Testis (tissue), 3 donors: Measurements from ENCODE around the gene BEND5. TPM values are rescaled to one million over a fixed set of nuclear protein-coding genes. Genes with fewer than 3 reads are reported as not detected.

Experiments
- DNase-seq: peaks from one replicate; pipeline ENCODE4 v3.0.0-alpha.2; 2019
- H3K27ac ChIP-seq, 2 donors: fragments of 200-600 bp; sonication (generic); one replicate each; pipeline ENCODE4 v1.5.1; 2019
- H3K27me3 ChIP-seq: fragments of 200-600 bp; sonication (generic); one replicate; pipeline ENCODE4 v1.5.1; 2019
- H3K36me3 ChIP-seq: fragments of 200-600 bp; sonication (generic); one replicate; pipeline ENCODE4 v1.5.1; 2017; ENCODE audit warnings: low read depth; ENCODE audit errors: missing control alignments
- H3K4me1 ChIP-seq: fragments of 200-600 bp; sonication (generic); one replicate; pipeline ENCODE4 v1.5.1; 2019
- H3K4me3 ChIP-seq, 2 donors: fragments of 200-600 bp; sonication (generic); one replicate each; pipeline ENCODE4 v1.5.1; 2017 to 2019
- H3K9me3 ChIP-seq: fragments of 200-600 bp; sonication (generic); one replicate; pipeline ENCODE4 v1.5.1; 2017
- CTCF ChIP-seq, 3 experiments: fragments of 450-650 bp in 2 of 3; fragments of 200-600 bp in 1 of 3; sonication (generic) in 1 of 3; IDR thresholded peaks; one replicate each; pipeline ENCODE4 v1.5.1; 2016 to 2019; ENCODE audit warnings: antibody characterized with exemption in 3 of 3, mild to moderate bottlenecking in 2 of 3, moderate library complexity in 1 of 3
- POLR2A ChIP-seq: fragments of 450-650 bp; IDR thresholded peaks from one replicate; pipeline ENCODE4 v1.6.1; 2017; ENCODE audit warnings: antibody characterized with exemption, mild to moderate bottlenecking, moderate library complexity
- WGBS, 2 donors: methylation state at CpG; one replicate each; pipeline ENCODE4 v1.1.5; 2018; 5-methylcytosine and 5-hydroxymethylcytosine counted together
- intact Hi-C: fragments of 100-400 bp; cut with DNase I; formaldehyde crosslinking; loops from one replicate; pipeline ENCODE4 v1.15.1; 2023; ENCODE audit warnings: low total_unique reads
- polyA plus RNA-seq: library from polyadenylated mRNA; stranded (reverse); fragments of 350-450 nt; fragmentation: Illumina TruSeq; extraction: RNeasy Lipid Tissue Mini Kit (QIAGEN cat#74804); gene quantifications from one replicate; pipeline ENCODE4 v1.2.3, GENCODE V29; 2014; ENCODE audit warnings: low read depth, low replicate concordance; ENCODE audit not compliant: insufficient read depth
- total RNA-seq, 2 donors: library from RNA; depleted of rRNA; stranded (reverse); fragments of >200 nt; gene quantifications; one replicate each; pipeline ENCODE4 v1.2.3, GENCODE V29; 2016

BEND5 gene
- total and polyA plus RNA-seq, 3 donors from 2014 or later: 5.8 to 7.1 (median 6.4) TPM

GRCh38 chr1:48730164-48730910 is 46.4 kb downstream of the BEND5 start:
- H3K27ac ChIP-seq: no peak overlapping the region
- TF ChIP-seq POLR2A: no peak
- TF ChIP-seq CTCF (IDR thresholded peaks at IDR 0.05): no peak
- intact Hi-C loops: no loop called here
- H3K4me3 ChIP-seq: no peak overlapping the region
- no peaks in the 10 kb centered on the region for H3K4me1 ChIP-seq
- no peaks in the 10 kb centered on the region for H3K36me3 ChIP-seq
- 85% methylated on average over 10 of the region's 10 CpGs for WGBS, 2 donors
- no peaks in the 10 kb centered on the region for H3K27me3 ChIP-seq
- H3K9me3 ChIP-seq: no peaks in the 10 kb centered on the region
- no peak for DNase-seq

- H3K36me3 ChIP-seq: no peaks in the 10 kb centered on the region
- intact Hi-C loops: no loop called here
- no peak for TF ChIP-seq CTCF (IDR thresholded peaks at IDR 0.05)
- no peak for TF ChIP-seq POLR2A
- 99 to 100% methylated on average over 2 of the region's 2 CpGs for WGBS, 2 donors
- H3K27ac ChIP-seq: no peak overlapping the region
- no peak overlapping the region for H3K4me3 ChIP-seq
- no peaks in the 10 kb centered on the region for H3K9me3 ChIP-seq
- H3K27me3 ChIP-seq: no peaks in the 10 kb centered on the region
- no peak for DNase-seq
- no peaks in the 10 kb centered on the region for H3K4me1 ChIP-seq
Observed at GRCh38 chr1:48728584-48728983, 48.1 kb downstream of the BEND5 start.

- Histone ChIP-seq H3K9me3 (no peaks in the 10 kb centered on the region), H3K27ac (no peak overlapping the region), H3K36me3 (no peaks in the 10 kb centered on the region), H3K27me3 (no peaks in the 10 kb centered on the region), H3K4me1 (no peaks in the 10 kb centered on the region), H3K4me3 (no peak overlapping the region)
- WGBS, 2 donors: 89 to 90% methylated on average over 4 of the region's 4 CpGs
- DNase-seq: no peak
- intact Hi-C loops: no loop called here
- no peak for TF ChIP-seq POLR2A
Observed at GRCh38 chr1:48726557-48727215, 50.0 kb downstream of the BEND5 start.

DNA sequence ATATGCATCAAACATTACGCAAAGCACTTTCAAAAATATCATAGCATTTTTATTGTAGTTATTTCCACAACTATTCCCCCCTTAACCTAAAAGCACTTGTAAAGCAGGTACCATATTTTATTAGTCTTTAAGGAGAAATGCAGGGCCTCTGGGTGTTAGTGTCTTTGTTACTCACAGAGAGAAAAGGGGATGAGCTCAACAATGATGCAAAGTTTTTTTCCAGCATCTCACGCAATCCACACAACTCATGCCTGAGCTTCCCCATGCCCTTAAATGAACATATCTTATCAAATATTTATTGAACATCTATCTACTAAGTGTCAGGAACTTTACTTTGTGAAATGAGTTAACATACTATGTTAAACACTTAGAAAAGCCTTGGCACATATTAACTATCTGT is 50.6 kb downstream of the BEND5 start:
- Histone ChIP-seq H3K9me3 (no peaks in the 10 kb centered on the region), H3K36me3 (no peaks in the 10 kb centered on the region), H3K4me3 (no peak overlapping the region), H3K4me1 (no peaks in the 10 kb centered on the region), H3K27ac (no peak overlapping the region), H3K27me3 (no peaks in the 10 kb centered on the region)
- no peak for DNase-seq
- no peak for TF ChIP-seq POLR2A
- TF ChIP-seq CTCF (IDR thresholded peaks at IDR 0.05): no peak
- intact Hi-C loops: no loop called here
- WGBS, 2 donors: 85 to 97% methylated on average over 2 of the region's 2 CpGs

- no peak overlapping the region for H3K4me3 ChIP-seq
- H3K4me1 ChIP-seq: no peaks in the 10 kb centered on the region
- TF ChIP-seq POLR2A (no peak), CTCF (IDR thresholded peaks at IDR 0.05) (no peak)
- no peaks in the 10 kb centered on the region for H3K9me3 ChIP-seq
- intact Hi-C loops: no loop called here
- no peaks in the 10 kb centered on the region for H3K36me3 ChIP-seq
- no peaks in the 10 kb centered on the region for H3K27me3 ChIP-seq
- no peak overlapping the region for H3K27ac ChIP-seq
- WGBS, 2 donors: 70 to 81% methylated on average over 5 of the region's 5 CpGs
- no peak for DNase-seq
Observed at GRCh38 chr1:48725341-48726046, 51.2 kb downstream of the BEND5 start.
